MCF 10A (cell line): ENCODE measurements around the gene FA2H. TPM values are rescaled to one million over a fixed set of nuclear protein-coding genes. Genes with fewer than 3 reads are reported as not detected.
"Not testable (repeated sequence)": the region's sequence is repeated elsewhere in the genome, so short reads cannot be mapped to it uniquely, and the experiment has no call there.

ENCODE experiments used
- BruUV-seq: library from RNA; stranded (reverse); fragments of 400-500 nt; replicated peaks from 2 replicates; lab custom pipeline; 2021; lab: Mats Ljungman, UMichigan
- CTCF ChIA-PET: fragments of 300-600 bp; sonication (Branson Sonifier 250); formaldehyde crosslinking; extraction: SDS; loops from one replicate; lab custom pipeline; 2021; ENCODE audit warnings: antibody characterized with exemption, inconsistent platforms; lab: Yijun Ruan, JAX
- POLR2A ChIA-PET: fragments of 300-600, 350-650 bp; sonication (Branson Sonifier 250); formaldehyde crosslinking; extraction: SDS; loops from one replicate; lab custom pipeline; 2020; ENCODE audit warnings: antibody characterized with exemption, inconsistent platforms; lab: Yijun Ruan, JAX
- DNase-seq: peaks from one replicate; pipeline ENCODE4 v3.0.0-alpha.2; 2018; ENCODE audit not compliant: unreplicated experiment
- H3K27ac Mint-ChIP-seq: one replicate; pipeline ENCODE4 v1.8.0; 2022; ENCODE audit warnings: mild to moderate bottlenecking, low read depth, mixed read lengths; ENCODE audit not compliant: unreplicated experiment
- H3K27me3 Mint-ChIP-seq: one replicate; pipeline ENCODE4 v1.8.0; 2022; ENCODE audit warnings: mixed read lengths; ENCODE audit not compliant: insufficient read depth, unreplicated experiment
- H3K36me3 Mint-ChIP-seq: one replicate; pipeline ENCODE4 v1.8.0; 2022; ENCODE audit warnings: mild to moderate bottlenecking, moderate library complexity, mixed read lengths; ENCODE audit not compliant: insufficient read depth, unreplicated experiment
- H3K4me1 Mint-ChIP-seq: one replicate; pipeline ENCODE4 v1.8.0; 2022; ENCODE audit warnings: mixed read lengths; ENCODE audit not compliant: insufficient read depth, unreplicated experiment
- H3K4me3 Mint-ChIP-seq: one replicate; pipeline ENCODE4 v1.8.0; 2022; ENCODE audit warnings: mild to moderate bottlenecking, moderate library complexity, mixed read lengths; ENCODE audit not compliant: unreplicated experiment
- H3K9me3 Mint-ChIP-seq: one replicate; pipeline ENCODE4 v1.8.0; 2022; ENCODE audit warnings: mixed read lengths; ENCODE audit not compliant: unreplicated experiment
- intact Hi-C: fragments of 100-400 bp; cut with micrococcal nuclease; formaldehyde crosslinking; loops from 2 replicates; pipeline ENCODE4 v1.14.1; 2022
- total RNA-seq: library from RNA; stranded (reverse); gene quantifications from 2 replicates; pipeline ENCODE4 v1.2.3, GENCODE V29; 2022
- TF ChIP-seq, protein P1 (sequence below): fragments of 200-600 bp; IDR thresholded peaks from one replicate; pipeline ENCODE4 v1.8.0; 2022; ENCODE audit warnings: antibody characterized with exemption, mild to moderate bottlenecking; ENCODE audit not compliant: unreplicated experiment

Gene FA2H
- total RNA-seq, 1 experiment from 2014 or later = not detected

DNA sequence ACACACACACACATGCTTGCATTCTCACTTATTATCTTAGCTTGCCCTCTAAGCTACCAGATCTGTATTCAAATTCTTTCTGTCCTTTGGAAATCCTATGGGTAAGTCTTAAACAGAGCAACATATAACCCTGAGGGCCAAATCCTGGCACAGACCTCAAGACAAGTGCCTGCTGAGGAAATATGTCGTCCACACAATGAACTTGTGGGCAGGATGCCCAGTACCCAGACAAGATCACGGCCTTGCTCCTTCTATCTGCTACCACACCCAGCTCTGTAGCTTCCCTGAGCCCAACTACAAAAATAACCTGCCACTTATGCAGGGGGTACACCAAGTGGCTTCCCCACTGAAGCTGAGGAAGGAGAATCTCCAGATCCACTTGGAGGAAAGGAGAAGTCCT is 37.3 kb upstream of the FA2H start:
- Mint-ChIP-seq H3K27me3 (no peaks in the 10 kb centered on the region), H3K9me3 (no peaks in the 10 kb centered on the region), H3K4me3 (no peak overlapping the region), H3K4me1 (peaks cover 15% of the 10 kb centered on the region), H3K27ac (no peak overlapping the region), H3K36me3 (no peaks in the 10 kb centered on the region)
- ChIA-PET POLR2A (interaction anchor here (2.0 kb wide), 1 partner anchor 50 kb away, joined by 15 read pairs; no protein-coding TSS in a partner anchor), CTCF (interaction anchor here (0.7 to 7.3 kb wide), 19 partner anchors 17 to 114 kb away, joined by 3 to 155 read pairs (median 4); partner anchors contain the start of gene FA2H)
- no TSS peak for BruUV-seq
- intact Hi-C loops = loop anchor here (2.0 kb wide), 2 partner anchors 111 to 299 kb away; partner anchors contain the start of gene MLKL
- DNase-seq = peak; percentile 59
- TF ChIP-seq, protein P1, sequence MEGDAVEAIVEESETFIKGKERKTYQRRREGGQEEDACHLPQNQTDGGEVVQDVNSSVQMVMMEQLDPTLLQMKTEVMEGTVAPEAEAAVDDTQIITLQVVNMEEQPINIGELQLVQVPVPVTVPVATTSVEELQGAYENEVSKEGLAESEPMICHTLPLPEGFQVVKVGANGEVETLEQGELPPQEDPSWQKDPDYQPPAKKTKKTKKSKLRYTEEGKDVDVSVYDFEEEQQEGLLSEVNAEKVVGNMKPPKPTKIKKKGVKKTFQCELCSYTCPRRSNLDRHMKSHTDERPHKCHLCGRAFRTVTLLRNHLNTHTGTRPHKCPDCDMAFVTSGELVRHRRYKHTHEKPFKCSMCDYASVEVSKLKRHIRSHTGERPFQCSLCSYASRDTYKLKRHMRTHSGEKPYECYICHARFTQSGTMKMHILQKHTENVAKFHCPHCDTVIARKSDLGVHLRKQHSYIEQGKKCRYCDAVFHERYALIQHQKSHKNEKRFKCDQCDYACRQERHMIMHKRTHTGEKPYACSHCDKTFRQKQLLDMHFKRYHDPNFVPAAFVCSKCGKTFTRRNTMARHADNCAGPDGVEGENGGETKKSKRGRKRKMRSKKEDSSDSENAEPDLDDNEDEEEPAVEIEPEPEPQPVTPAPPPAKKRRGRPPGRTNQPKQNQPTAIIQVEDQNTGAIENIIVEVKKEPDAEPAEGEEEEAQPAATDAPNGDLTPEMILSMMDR = no peak

DNA sequence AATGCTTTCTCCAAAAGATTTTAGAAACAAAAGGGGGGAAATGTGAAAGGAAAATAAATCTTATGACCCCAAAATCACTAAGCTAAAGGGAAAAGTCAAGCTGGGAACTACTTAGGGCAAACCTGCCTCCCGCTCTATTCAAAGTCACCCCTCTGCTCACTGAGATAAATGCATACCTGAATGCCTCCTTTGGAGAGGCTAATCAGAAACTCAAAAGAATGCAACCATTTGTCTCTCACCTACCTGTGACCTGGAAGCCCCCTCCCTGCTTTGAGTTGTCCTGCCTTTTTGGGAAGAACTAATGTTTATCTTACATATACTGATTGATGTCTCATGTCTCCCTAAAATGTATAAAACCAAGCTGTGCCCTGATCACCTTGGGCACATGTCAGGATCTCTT is 36.6 kb upstream of the FA2H start:
- intact Hi-C loops, H3K4me3 Mint-ChIP-seq, H3K9me3 Mint-ChIP-seq, H3K36me3 Mint-ChIP-seq, H3K27me3 Mint-ChIP-seq, H3K27ac Mint-ChIP-seq, DNase-seq, BruUV-seq: not testable (repeated sequence)
- ChIA-PET CTCF (interaction anchor here (0.8 to 7.3 kb wide), 8 partner anchors 29 to 299 kb away, joined by 3 to 155 read pairs (median 4); no protein-coding TSS in a partner anchor), POLR2A (interaction anchor here (0.7 to 2.0 kb wide), 2 partner anchors 15 to 51 kb away, joined by 3 to 15 read pairs; no protein-coding TSS in a partner anchor)
- H3K4me1 Mint-ChIP-seq = peaks cover 15% of the 10 kb centered on the region

DNA sequence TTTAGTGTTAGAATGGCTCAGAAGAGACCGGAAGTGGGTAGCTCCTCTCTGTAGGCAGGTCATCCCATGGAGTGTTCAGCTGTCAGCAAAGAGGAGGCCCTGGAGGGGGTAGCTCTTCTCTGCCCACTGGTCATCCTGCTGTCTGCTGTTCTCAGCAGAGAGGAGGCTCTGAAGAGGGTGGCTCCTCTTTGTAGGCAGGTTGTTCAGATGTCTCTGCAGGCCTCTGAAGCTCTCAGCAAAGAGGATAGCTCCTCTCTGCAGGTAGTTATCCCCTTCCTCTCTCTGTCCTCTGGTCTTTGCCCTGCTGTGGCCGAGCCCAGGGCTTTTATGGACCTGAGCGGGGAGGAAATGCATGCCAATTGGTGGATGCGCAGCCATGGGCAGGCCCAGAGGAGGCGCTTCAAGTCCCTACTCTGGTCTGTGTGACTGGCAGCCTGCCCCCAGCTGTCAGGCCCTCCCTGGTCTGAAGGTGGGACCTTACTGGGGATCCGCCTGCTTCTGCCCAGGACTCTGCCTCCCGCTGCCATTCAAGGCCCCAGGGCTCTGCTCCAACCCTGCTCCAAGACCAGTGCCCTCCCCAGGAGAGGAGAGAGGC is 32.5 kb upstream of the FA2H start:
- Mint-ChIP-seq H3K27me3 (peaks cover 39% of the 10 kb centered on the region), H3K27ac (no peak overlapping the region), H3K9me3 (no peaks in the 10 kb centered on the region), H3K36me3 (no peaks in the 10 kb centered on the region), H3K4me1 (peaks cover 7% of the 10 kb centered on the region), H3K4me3 (no peak overlapping the region)
- DNase-seq = no peak
- ChIA-PET CTCF (interaction anchor here (0.8 to 2.2 kb wide), 2 partner anchors 38 to 55 kb away, joined by 3 to 10 read pairs; no protein-coding TSS in a partner anchor), POLR2A (interaction anchor here (0.6 kb wide), 1 partner anchor 1540 kb away, joined by 3 read pairs; no protein-coding TSS in a partner anchor)
- no TSS peak for BruUV-seq
- intact Hi-C loops = no loop called here
- TF ChIP-seq, protein P1 = no peak

DNA sequence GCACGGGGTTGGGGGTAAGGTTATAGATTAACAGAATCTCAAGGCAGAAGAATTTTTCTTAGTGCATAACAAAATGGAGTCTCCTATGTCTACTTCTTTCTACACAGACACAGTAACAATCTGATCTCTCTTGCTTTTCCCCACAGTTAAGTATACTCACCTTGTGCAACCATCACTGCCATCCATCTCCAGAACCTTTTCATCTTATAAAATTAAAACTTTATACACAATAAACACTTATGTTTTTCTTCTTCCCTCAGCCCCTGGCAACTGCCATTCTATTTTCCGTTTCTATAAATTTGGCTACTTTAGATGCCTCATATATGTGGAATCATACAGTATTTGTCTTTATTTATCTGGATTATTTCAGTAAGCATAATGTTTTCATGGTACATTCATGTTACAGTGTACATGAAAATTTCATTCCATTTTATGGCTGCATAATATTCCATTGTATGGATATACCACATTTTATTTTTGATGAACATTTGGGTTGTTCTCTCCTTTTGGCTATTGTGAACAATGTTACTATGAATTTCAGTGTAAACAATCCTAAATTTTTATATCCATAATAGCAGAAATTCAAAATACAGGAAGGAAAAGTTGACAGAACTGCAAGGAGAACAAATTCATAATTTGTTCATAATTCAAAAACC is 25.7 kb upstream of the FA2H start:
- peaks cover 4% of the 10 kb centered on the region for H3K36me3 Mint-ChIP-seq
- H3K4me3 Mint-ChIP-seq = no peak overlapping the region
- no peak overlapping the region for H3K27ac Mint-ChIP-seq
- intact Hi-C loops = no loop called here
- BruUV-seq = no TSS peak
- CTCF ChIA-PET = no interaction called here
- H3K9me3 Mint-ChIP-seq = peaks cover 15% of the 10 kb centered on the region
- no peaks in the 10 kb centered on the region for H3K4me1 Mint-ChIP-seq
- POLR2A ChIA-PET = no interaction called here
- DNase-seq = no peak
- TF ChIP-seq, protein P1 = no peak
- peaks cover 70% of the 10 kb centered on the region for H3K27me3 Mint-ChIP-seq
